ENCODE measurements around the gene NAA30. TPM values are rescaled to one million over a fixed set of nuclear protein-coding genes. Genes with fewer than 3 reads are reported as not detected.

Gene NAA30
- total RNA-seq, 1 donor from 2014 or later = 53.8 TPM

- H4K20me1 ChIP-seq (ENCODE audit: low read depth) = no peaks in the 10 kb centered on the region
- no peak overlapping the region for H2AFZ ChIP-seq (replicated peaks)
- no peak overlapping the region for H3K27ac ChIP-seq
- H3K4me3 Mint-ChIP-seq = no peak overlapping the region
- no peaks in the 10 kb centered on the region for H3K27me3 ChIP-seq
- H3K79me2 ChIP-seq (ENCODE audit: low read depth) = no peaks in the 10 kb centered on the region
- H3K9me3 ChIP-seq (ENCODE audit: low read depth) = no peaks in the 10 kb centered on the region
- H3K36me3 Mint-ChIP-seq = peaks cover 1% of the 10 kb centered on the region
- peaks cover 10% of the 10 kb centered on the region for H3F3A ChIP-seq (ENCODE audit: low read depth)
- H3K4me1 Mint-ChIP-seq = peaks cover 17% of the 10 kb centered on the region
- H3K4me3 ChIP-seq = no peak overlapping the region
- peaks cover 7% of the 10 kb centered on the region for H3K9me3 Mint-ChIP-seq
- H3K4me1 ChIP-seq = peaks cover 22% of the 10 kb centered on the region
- peaks cover 5% of the 10 kb centered on the region for H3K27me3 Mint-ChIP-seq (ENCODE audit: insufficient read depth, low read depth)
- TF ChIP-seq EZH2 (IDR thresholded peaks at IDR 0.05) (no peak), CTCF (IDR thresholded peaks at IDR 0.05) (no peak), EZH2phosphoT487 (IDR thresholded peaks at IDR 0.05) (no peak)
- H3K9ac ChIP-seq = no peak overlapping the region
- H3K27ac Mint-ChIP-seq = no peak overlapping the region
- no peak for DNase-seq (ENCODE audit: low spot score)
- no peaks in the 10 kb centered on the region for H3K36me3 ChIP-seq
- H3K4me2 ChIP-seq = no peak overlapping the region
Measured at GRCh38 chr14:57346741-57347140, 43.6 kb upstream of the NAA30 start.

- Histone ChIP-seq H3K36me3 (no peaks in the 10 kb centered on the region), H3K9ac (no peak overlapping the region), H3K9me3 (ENCODE audit: low read depth) (no peaks in the 10 kb centered on the region), H3K27me3 (no peaks in the 10 kb centered on the region), H4K20me1 (ENCODE audit: low read depth) (no peaks in the 10 kb centered on the region), H3K4me3 (no peak overlapping the region), H2AFZ (replicated peaks) (peak overlapping the region; percentile 75), H3K79me2 (ENCODE audit: low read depth) (no peaks in the 10 kb centered on the region), H3K27ac (no peak overlapping the region), H3K4me1 (peaks cover 9% of the 10 kb centered on the region), H3F3A (ENCODE audit: low read depth) (no peaks in the 10 kb centered on the region), H3K4me2 (no peak overlapping the region)
- TF ChIP-seq EZH2 (IDR thresholded peaks at IDR 0.05) = no peak
- no peak for TF ChIP-seq CTCF (IDR thresholded peaks at IDR 0.05)
- no peak for TF ChIP-seq EZH2phosphoT487 (IDR thresholded peaks at IDR 0.05)
- Mint-ChIP-seq H3K27ac (no peak overlapping the region), H3K4me3 (no peak overlapping the region), H3K27me3 (ENCODE audit: insufficient read depth, low read depth) (peaks cover 4% of the 10 kb centered on the region), H3K36me3 (no peaks in the 10 kb centered on the region), H3K4me1 (peaks cover 10% of the 10 kb centered on the region), H3K9me3 (no peaks in the 10 kb centered on the region)
- DNase-seq (ENCODE audit: low spot score) = no peak
Measured at GRCh38 chr14:57352396-57353170, 37.8 kb upstream of the NAA30 start.

DNA sequence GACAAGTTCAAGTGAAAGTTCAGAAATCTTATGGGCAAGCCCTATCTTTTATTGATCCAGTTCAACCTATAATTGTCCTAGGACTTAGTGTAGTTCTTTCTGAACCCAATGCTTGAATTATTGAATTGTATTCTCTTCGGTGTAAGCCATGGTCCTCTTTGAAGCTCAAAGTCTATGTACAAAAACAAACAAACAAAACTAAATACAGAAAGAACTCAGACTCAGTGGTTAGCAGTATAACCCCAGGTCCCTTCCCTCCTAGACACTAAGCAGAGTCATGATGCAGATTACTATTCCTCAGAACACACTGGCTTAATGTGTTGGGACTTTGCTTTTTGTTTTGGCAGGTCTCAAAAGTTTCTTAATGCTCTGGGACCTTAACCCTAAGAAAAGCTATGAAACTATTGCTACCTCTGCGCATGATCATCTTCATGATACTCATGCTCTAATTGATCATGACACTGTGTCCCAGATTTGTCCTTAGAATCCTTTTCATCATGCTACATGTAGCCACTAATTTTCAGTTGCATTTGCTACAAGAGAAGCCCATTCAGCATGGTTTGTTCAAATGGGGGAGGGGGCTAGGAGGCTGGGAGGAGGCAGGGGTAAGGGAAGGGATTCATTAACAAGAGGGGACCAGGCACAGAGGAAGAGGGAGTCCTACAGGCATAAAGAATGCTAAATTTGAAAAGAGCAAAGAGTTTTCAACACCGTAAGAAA, 35.1 kb upstream of the NAA30 start:
- H3K27ac ChIP-seq = no peak overlapping the region
- H3K79me2 ChIP-seq (ENCODE audit: low read depth) = no peaks in the 10 kb centered on the region
- no peak for DNase-seq (ENCODE audit: low spot score)
- H3K4me1 Mint-ChIP-seq = peaks cover 17% of the 10 kb centered on the region
- H3K27ac Mint-ChIP-seq = no peak overlapping the region
- H3K9ac ChIP-seq = no peak overlapping the region
- H3K36me3 Mint-ChIP-seq = no peaks in the 10 kb centered on the region
- H3K4me3 ChIP-seq = no peak overlapping the region
- no peaks in the 10 kb centered on the region for H3K36me3 ChIP-seq
- H3F3A ChIP-seq (ENCODE audit: low read depth) = no peaks in the 10 kb centered on the region
- H3K4me1 ChIP-seq = peaks cover 33% of the 10 kb centered on the region
- no peaks in the 10 kb centered on the region for H3K9me3 ChIP-seq (ENCODE audit: low read depth)
- H3K4me2 ChIP-seq = no peak overlapping the region
- H3K27me3 ChIP-seq = no peaks in the 10 kb centered on the region
- H2AFZ ChIP-seq (replicated peaks) = no peak overlapping the region
- TF ChIP-seq CTCF (IDR thresholded peaks at IDR 0.05) (no peak), EZH2phosphoT487 (IDR thresholded peaks at IDR 0.05) (no peak)
- no peaks in the 10 kb centered on the region for H4K20me1 ChIP-seq (ENCODE audit: low read depth)
- H3K27me3 Mint-ChIP-seq (ENCODE audit: insufficient read depth, low read depth) = peaks cover 3% of the 10 kb centered on the region
- H3K4me3 Mint-ChIP-seq = no peak overlapping the region
- H3K9me3 Mint-ChIP-seq = no peaks in the 10 kb centered on the region

All from neural progenitor cell (in vitro differentiated cells).